ENCODE results near the gene RLF. TPM values are rescaled to one million over a fixed set of nuclear protein-coding genes. Genes with fewer than 3 reads are reported as not detected.

Gene RLF
- total and polyA plus RNA-seq, 8 donors: 2.2 to 8.5 (median 4.4) TPM

GRCh38 chr1:40248412-40248811, 87.2 kb downstream of the RLF start:
- DNase-seq (no peak), ATAC-seq (no peak), FAIRE-seq (no peak)
- H3K27me3 ChIP-seq: no peaks in the 10 kb centered on the region
- no peak overlapping the region for H3K4me3 ChIP-seq
- H3K9me3 ChIP-seq: no peaks in the 10 kb centered on the region
- no peaks in the 10 kb centered on the region for H3K4me1 ChIP-seq
- no peaks in the 10 kb centered on the region for H3K36me3 ChIP-seq
- H3K27ac ChIP-seq: no peak overlapping the region
- TF ChIP-seq CTCF (IDR thresholded peaks at IDR 0.05): no peak
- intact Hi-C loops (cut with DNase I): no loop called here

GRCh38 chr1:40251456-40251855, 90.3 kb downstream of the RLF start:
- WGBS, 2 donors: 62 to 76% methylated on average over 4 of the region's 4 CpGs

GRCh38 chr1:40252601-40253000, 91.4 kb downstream of the RLF start:
- DNase-seq (no peak), ATAC-seq (no peak), FAIRE-seq (no peak)
- no peaks in the 10 kb centered on the region for H3K36me3 ChIP-seq
- WGBS, 2 donors: 85 to 87% methylated on average over 2 of the region's 2 CpGs
- H3K27me3 ChIP-seq: no peaks in the 10 kb centered on the region
- intact Hi-C loops (cut with DNase I): no loop called here
- no peaks in the 10 kb centered on the region for H3K9me3 ChIP-seq
- no peak for TF ChIP-seq CTCF (IDR thresholded peaks at IDR 0.05)
- H3K27ac ChIP-seq: no peak overlapping the region
- peaks cover 0 to 12% (median 6%) of the 10 kb centered on the region in 3 donors for H3K4me1 ChIP-seq
- H3K4me3 ChIP-seq: no peak overlapping the region

More at GRCh38 chr1:40251456-40251855, 90.3 kb downstream of the RLF start:
- Histone ChIP-seq H3K36me3 (no peaks in the 10 kb centered on the region), H3K27ac (no peak overlapping the region), H3K4me3 (no peak overlapping the region), H3K9me3 (no peaks in the 10 kb centered on the region), H3K4me1 (peaks cover 0 to 6% (median 2%) of the 10 kb centered on the region in 3 donors), H3K27me3 (no peaks in the 10 kb centered on the region)
- intact Hi-C loops (cut with DNase I): no loop called here
- no peak for TF ChIP-seq CTCF (IDR thresholded peaks at IDR 0.05)
- DNase-seq: no peak
- no peak for ATAC-seq
- FAIRE-seq: no peak

GRCh38 chr1:40255231-40255630, 94.0 kb downstream of the RLF start:
- no peak for TF ChIP-seq CTCF (IDR thresholded peaks at IDR 0.05)
- no peak for FAIRE-seq
- no peaks in the 10 kb centered on the region for H3K9me3 ChIP-seq
- H3K27ac ChIP-seq: no peak overlapping the region
- intact Hi-C loops (cut with DNase I): no loop called here
- H3K4me3 ChIP-seq: no peak overlapping the region
- no peak for DNase-seq
- no peak for ATAC-seq
- no peaks in the 10 kb centered on the region for H3K36me3 ChIP-seq
- H3K27me3 ChIP-seq: no peaks in the 10 kb centered on the region
- peaks cover 6 to 12% (median 12%) of the 10 kb centered on the region in 3 donors for H3K4me1 ChIP-seq

- no peaks in the 10 kb centered on the region for H3K36me3 ChIP-seq
- FAIRE-seq (no peak), DNase-seq (no peak), ATAC-seq (no peak)
- peak overlapping the region in 3 of 4 donors; percentile 89 to 96 (median 92) for H3K27ac ChIP-seq
- 44 to 50% methylated on average over 6 of the region's 6 CpGs for WGBS, 2 donors
- H3K4me3 ChIP-seq: peak overlapping the region; percentile 59 to 83 (median 75)
- intact Hi-C loops (cut with DNase I): no loop called here
- H3K9me3 ChIP-seq: no peaks in the 10 kb centered on the region
- no peaks in the 10 kb centered on the region for H3K27me3 ChIP-seq
- TF ChIP-seq CTCF (IDR thresholded peaks at IDR 0.05): no peak
- peaks cover 6 to 12% (median 12%) of the 10 kb centered on the region in 3 donors for H3K4me1 ChIP-seq
These were observed 95.4 kb downstream of the RLF start for GRCh38 chr1:40256401-40257084.
